Retinal pigment epithelial cell (primary cell): ENCODE data around the gene INPP5F.

Source experiments
- DNase-seq: peaks from one replicate; pipeline ENCODE4 v3.0.0-alpha.2; 2010; ENCODE audit warnings: low read depth
- H3K4me3 ChIP-seq: 2 replicates; pipeline ENCODE4 v1.5.1; 2011; ENCODE audit warnings: mild to moderate bottlenecking, low read length, control low read depth, moderate library complexity
- TF ChIP-seq, protein P1 (sequence below): conservative IDR thresholded peaks from 2 replicates; pipeline ENCODE4 v1.5.1; 2011; ENCODE audit warnings: low read depth, low read length, control low read depth, inconsistent platforms

The INPP5F gene

DNA sequence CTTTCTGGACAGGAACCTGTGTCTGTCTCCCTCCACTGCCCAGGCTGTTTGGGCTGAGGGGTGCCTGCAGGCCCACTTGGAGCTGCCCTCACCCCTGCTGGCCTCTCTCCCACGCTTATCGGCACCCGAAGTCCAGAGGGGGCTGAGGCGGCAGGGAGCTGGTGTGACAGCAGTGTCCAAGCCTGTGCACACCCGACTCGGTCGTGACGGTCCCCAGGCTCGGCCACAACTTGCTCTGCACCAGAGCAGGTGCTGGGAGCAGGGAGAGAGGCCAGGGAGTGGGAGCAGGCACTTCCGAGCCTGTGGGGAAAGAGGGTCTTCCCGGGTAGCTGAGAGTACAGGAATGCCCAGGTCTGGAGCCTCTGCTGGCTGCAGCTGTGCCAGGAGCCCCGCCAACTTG, 23.0 kb downstream of the INPP5F start:
- TF ChIP-seq, protein P1, sequence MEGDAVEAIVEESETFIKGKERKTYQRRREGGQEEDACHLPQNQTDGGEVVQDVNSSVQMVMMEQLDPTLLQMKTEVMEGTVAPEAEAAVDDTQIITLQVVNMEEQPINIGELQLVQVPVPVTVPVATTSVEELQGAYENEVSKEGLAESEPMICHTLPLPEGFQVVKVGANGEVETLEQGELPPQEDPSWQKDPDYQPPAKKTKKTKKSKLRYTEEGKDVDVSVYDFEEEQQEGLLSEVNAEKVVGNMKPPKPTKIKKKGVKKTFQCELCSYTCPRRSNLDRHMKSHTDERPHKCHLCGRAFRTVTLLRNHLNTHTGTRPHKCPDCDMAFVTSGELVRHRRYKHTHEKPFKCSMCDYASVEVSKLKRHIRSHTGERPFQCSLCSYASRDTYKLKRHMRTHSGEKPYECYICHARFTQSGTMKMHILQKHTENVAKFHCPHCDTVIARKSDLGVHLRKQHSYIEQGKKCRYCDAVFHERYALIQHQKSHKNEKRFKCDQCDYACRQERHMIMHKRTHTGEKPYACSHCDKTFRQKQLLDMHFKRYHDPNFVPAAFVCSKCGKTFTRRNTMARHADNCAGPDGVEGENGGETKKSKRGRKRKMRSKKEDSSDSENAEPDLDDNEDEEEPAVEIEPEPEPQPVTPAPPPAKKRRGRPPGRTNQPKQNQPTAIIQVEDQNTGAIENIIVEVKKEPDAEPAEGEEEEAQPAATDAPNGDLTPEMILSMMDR, result no peak
- H3K4me3 ChIP-seq, result no peak overlapping the region
- DNase-seq, result no peak

DNA sequence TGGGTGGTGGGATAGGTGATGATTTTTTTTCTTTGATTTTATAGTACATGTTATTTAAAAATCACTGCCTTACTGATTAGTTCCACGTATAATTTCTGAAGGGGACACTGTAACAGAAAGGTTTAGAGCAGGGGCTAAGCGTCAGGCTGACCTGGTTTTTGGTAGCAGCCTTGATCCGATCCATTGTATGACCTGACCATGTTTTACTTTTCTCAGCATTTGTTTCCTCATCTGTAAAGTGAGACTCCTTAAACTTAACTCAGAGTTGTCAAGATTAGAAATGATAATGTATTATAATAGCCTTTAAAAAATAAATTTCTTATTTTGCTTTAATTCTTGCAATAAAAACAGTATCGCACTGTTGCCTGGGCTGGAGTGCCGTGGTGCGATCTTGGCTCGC, 23.6 kb downstream of the INPP5F start:
- no peak overlapping the region for H3K4me3 ChIP-seq
- TF ChIP-seq, protein P1, result no peak
- no peak for DNase-seq

DNA sequence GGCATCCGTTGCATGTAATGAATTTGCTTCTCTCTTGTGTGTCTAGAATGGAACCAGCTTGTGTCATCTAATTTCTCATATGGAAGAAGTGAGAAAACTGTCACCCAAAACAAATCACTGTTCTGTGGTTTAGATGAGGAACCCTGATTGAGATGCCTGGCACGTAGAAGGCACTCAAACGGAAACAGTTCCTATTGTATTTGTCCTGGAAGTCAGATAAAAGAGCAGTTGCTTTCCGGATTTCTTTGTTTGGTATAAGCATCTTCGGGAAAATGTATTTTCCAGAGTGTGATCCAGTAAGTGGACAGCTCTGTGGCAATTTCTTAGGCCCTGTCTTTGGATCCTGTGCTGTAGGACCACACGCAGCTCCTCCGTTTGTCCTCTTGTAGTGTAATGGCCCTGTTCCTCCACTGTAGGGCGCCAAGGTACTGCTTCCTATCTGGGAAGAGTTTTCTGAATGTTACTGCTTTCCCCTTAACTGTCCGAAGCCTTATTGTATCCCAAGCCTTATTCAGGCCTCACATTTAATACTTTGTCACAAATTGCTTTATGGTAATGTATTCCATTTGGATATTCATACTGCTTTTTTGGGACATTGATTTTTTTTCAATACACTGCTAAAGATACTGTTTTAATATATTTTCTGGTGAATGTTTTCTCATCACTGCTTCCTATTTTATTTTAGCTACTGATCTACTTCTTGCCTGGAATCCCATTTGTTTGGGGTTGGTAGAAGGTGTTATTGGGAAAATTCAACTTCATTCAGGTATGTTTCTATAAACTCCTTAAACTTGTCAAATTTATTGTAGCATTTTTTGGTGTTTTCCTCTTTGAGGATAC, 24.8 kb downstream of the INPP5F start:
- DNase-seq, result no peak
- TF ChIP-seq, protein P1, result peak; percentile 98
- no peak overlapping the region for H3K4me3 ChIP-seq

DNA sequence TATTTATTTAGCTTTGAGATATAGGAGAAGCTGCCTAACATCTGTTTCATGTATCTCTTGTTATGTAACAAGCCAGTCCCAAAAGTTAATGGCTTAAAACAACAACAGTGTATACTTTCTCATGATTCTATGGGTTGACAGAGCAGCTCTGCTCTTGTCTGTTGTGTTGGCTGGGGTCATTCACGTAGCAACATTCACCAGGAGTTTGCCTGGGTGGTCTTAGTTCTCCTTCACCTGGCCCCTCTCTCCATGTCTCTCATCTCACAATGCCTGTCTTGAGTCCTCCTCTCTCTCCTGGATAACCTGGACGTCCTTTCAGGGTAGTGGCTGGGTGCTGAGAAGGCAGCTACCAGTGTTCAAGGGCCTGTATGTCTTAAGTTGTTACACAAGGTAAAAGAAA, 27.5 kb downstream of the INPP5F start:
- no peak for DNase-seq
- TF ChIP-seq, protein P1, result no peak
- no peak overlapping the region for H3K4me3 ChIP-seq

DNA sequence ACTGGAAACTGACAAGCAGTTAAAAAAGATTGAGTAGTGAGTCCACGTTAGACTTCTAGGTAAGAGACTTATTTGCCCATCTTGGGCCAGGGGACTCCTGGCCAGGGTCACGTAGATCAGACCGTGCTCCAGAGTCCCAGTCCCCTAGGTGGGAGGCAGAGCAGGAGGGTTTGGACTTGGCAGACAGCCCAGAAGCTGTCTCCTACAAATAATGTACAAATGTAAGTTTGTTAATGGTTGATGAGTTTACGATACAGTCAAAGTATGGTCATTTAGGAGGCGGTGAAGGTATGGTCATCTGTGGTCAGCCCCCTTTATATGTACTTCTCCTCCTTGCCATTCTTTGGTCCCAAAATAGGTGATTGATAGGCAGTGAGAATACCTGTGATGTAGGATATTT, 28.2 kb downstream of the INPP5F start:
- no peak for DNase-seq
- TF ChIP-seq, protein P1, result no peak
- no peak overlapping the region for H3K4me3 ChIP-seq

DNA sequence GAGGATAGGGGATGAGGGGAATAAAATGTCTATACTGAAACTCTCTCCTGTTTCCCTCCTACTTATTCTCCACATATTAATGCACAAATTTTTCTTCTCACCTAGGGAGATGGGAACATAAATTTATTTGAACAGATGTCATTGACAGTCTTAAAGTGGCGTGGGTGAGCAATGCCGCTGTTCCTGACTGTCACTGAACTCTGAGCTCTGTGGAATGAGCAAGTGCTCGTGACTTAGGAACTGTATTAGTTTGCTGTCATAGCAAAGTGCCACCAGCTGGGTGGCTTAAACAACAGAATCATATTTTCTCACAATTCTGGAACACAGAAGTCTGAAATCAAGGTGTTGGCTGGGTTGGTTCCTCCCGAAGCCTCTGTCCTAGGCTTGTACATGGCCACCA, 29.1 kb downstream of the INPP5F start:
- H3K4me3 ChIP-seq, result no peak overlapping the region
- TF ChIP-seq, protein P1, result no peak
- no peak for DNase-seq

DNA sequence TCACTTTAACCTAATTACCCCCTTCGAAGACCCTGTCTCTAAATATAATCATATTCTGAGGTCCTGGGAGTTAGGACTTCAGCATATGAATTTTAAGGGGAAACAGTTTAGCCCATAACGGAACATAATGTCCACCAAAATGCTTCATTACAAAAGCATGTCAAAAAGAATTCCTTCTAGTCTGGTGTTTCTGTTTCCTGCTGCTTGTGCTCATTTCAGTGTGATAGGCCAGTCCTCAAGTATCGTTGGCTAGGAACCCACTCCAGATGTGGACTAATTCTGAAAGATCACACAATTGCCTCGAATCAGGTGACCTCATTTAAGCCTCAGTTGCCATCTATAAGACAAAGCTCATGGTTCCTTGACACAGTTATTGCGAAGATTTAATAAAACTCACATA, 29.6 kb downstream of the INPP5F start:
- DNase-seq, result no peak
- TF ChIP-seq, protein P1, result no peak
- no peak overlapping the region for H3K4me3 ChIP-seq
